ENCODE data around the gene ARHGAP27. TPM values are rescaled to one million over a fixed set of nuclear protein-coding genes. Genes with fewer than 3 reads are reported as not detected.

ARHGAP27 gene
- total and polyA plus RNA-seq, 2 of the 13 experiments (the other 11 are each of a cell fraction or from before 2014, with no cell fraction given), result 15.5 to 18.9 TPM

DNA sequence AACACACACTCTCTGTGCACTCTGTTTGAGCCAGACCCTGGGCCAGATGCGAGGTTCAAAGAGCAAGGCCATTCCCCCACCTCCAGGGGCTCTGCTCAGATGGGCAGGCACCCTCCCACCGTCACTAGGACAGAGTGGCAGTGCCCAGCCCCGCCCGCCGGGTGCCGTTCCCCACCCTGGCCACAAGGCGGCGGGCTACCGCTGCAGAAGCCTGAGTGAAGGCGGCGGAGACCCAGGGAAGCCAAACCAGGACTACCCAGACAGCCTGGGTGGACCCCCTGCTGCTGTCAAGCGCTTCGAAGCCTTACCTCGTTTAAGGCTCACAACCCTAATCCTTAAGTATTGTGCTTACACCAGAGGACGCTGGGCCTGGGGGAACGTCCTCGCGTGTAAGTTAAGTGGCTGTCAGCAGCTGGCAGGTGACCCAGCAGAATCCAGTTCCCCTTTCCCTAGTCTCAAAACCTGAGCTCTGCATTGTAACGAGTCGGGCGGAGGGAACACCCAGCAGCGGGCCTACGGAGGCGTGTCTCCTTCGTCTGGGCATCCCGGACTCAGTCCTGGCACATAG lies 4.5 kb downstream of the ARHGAP27 start (continued):
- TF ChIP-seq, protein P1, sequence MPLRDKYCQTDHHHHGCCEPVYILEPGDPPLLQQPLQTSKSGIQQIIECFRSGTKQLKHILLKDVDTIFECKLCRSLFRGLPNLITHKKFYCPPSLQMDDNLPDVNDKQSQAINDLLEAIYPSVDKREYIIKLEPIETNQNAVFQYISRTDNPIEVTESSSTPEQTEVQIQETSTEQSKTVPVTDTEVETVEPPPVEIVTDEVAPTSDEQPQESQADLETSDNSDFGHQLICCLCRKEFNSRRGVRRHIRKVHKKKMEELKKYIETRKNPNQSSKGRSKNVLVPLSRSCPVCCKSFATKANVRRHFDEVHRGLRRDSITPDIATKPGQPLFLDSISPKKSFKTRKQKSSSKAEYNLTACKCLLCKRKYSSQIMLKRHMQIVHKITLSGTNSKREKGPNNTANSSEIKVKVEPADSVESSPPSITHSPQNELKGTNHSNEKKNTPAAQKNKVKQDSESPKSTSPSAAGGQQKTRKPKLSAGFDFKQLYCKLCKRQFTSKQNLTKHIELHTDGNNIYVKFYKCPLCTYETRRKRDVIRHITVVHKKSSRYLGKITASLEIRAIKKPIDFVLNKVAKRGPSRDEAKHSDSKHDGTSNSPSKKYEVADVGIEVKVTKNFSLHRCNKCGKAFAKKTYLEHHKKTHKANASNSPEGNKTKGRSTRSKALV (CRISPR knock-in tag; IDR thresholded peaks at IDR 0.05), result peak; percentile 87
- no peak for TF ChIP-seq SRF (IDR thresholded peaks at IDR 0.05; ENCODE audit: low read depth, low read length)
- TF ChIP-seq ZNF563 (CRISPR knock-in tag; IDR thresholded peaks at IDR 0.05), result no peak
- no peak for TF ChIP-seq ZFP36L2 (CRISPR knock-in tag; IDR thresholded peaks at IDR 0.05)
- TF ChIP-seq ZNF180 (CRISPR knock-in tag; IDR thresholded peaks at IDR 0.05; ENCODE audit: borderline replicate concordance, low read depth), result peak; percentile 33; the same call in 1 of the 2 replicates
- TF ChIP-seq ARNT2 (CRISPR knock-in tag; IDR thresholded peaks at IDR 0.05; ENCODE audit: low read depth), result peak; percentile 74; the same call in 1 of the 2 replicates
- TF ChIP-seq MED13 (CRISPR knock-in tag; IDR thresholded peaks at IDR 0.05), result no peak
- no peak; the same call in 1 of the 2 replicates for TF ChIP-seq SMC3 (IDR thresholded peaks at IDR 0.05; ENCODE audit: low read length)
- TF ChIP-seq, protein P2, sequence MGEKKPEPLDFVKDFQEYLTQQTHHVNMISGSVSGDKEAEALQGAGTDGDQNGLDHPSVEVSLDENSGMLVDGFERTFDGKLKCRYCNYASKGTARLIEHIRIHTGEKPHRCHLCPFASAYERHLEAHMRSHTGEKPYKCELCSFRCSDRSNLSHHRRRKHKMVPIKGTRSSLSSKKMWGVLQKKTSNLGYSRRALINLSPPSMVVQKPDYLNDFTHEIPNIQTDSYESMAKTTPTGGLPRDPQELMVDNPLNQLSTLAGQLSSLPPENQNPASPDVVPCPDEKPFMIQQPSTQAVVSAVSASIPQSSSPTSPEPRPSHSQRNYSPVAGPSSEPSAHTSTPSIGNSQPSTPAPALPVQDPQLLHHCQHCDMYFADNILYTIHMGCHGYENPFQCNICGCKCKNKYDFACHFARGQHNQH (CRISPR knock-in tag; IDR thresholded peaks at IDR 0.05), result peak; percentile 84; the same call in 1 of the 2 replicates

Measured in HepG2 (cell line).